GM12864 (cell line): ENCODE measurements around the gene CSTPP1.
"Not testable (repeated sequence)": the region's sequence is repeated elsewhere in the genome, so short reads cannot be mapped to it uniquely, and the experiment has no call there.

Experiments
- DNase-seq: peaks from one replicate; pipeline ENCODE4 v3.0.0-alpha.2; 2011; ENCODE audit warnings: low read depth
- H3K4me3 ChIP-seq: 2 replicates; pipeline ENCODE4 v1.5.1; 2011; ENCODE audit warnings: mild to moderate bottlenecking, low read depth, low read length, control low read depth
- CTCF ChIP-seq: IDR thresholded peaks from 2 replicates; pipeline ENCODE4 v1.5.1; 2011; ENCODE audit warnings: low read depth, mild to moderate bottlenecking, moderate library complexity, low read length, control low read depth, inconsistent platforms; ENCODE audit errors: missing control alignments

Gene CSTPP1

GRCh38 chr11:46984548-46984947 is 48.0 kb downstream of the CSTPP1 start:
- no peak for TF ChIP-seq CTCF
- DNase-seq, result no peak
- H3K4me3 ChIP-seq, result no peak overlapping the region

- no peak overlapping the region for H3K4me3 ChIP-seq
- DNase-seq, result no peak
- TF ChIP-seq CTCF, result no peak
Observed at GRCh38 chr11:46984987-46985386, 48.4 kb downstream of the CSTPP1 start.

GRCh38 chr11:46987183-46987582 is 50.6 kb downstream of the CSTPP1 start:
- no peak for DNase-seq
- no peak overlapping the region for H3K4me3 ChIP-seq
- TF ChIP-seq CTCF, result no peak

- not testable (repeated sequence) for H3K4me3 ChIP-seq, DNase-seq
Observed at GRCh38 chr11:46989810-46990487, 53.4 kb downstream of the CSTPP1 start.

- no peak overlapping the region for H3K4me3 ChIP-seq
- no peak for DNase-seq
- no peak for TF ChIP-seq CTCF
Observed at GRCh38 chr11:46991391-46991790, 54.8 kb downstream of the CSTPP1 start.

GRCh38 chr11:46992386-46992785 is 55.8 kb downstream of the CSTPP1 start:
- H3K4me3 ChIP-seq, DNase-seq: not testable (repeated sequence)

- not testable (repeated sequence) for DNase-seq
Observed at GRCh38 chr11:46997796-46998195, 61.2 kb downstream of the CSTPP1 start.

GRCh38 chr11:46999217-46999616 is 62.7 kb downstream of the CSTPP1 start:
- no peak for DNase-seq
- H3K4me3 ChIP-seq, result no peak overlapping the region
- no peak for TF ChIP-seq CTCF

More at GRCh38 chr11:46997796-46998195, 61.2 kb downstream of the CSTPP1 start:
- H3K4me3 ChIP-seq, result not testable (repeated sequence)

GRCh38 chr11:47000033-47000432 is 63.5 kb downstream of the CSTPP1 start:
- TF ChIP-seq CTCF, result no peak
- no peak overlapping the region for H3K4me3 ChIP-seq
- DNase-seq, result no peak
